Mucosa of descending colon (tissue), 3 donors: ENCODE results near the gene EFNB1. TPM values are rescaled to one million over a fixed set of nuclear protein-coding genes. Genes with fewer than 3 reads are reported as not detected.
A peak's percentile ranks its signal among the peaks of the same experiment; 100 is the strongest.

ENCODE experiments used
- ATAC-seq: fragments of 200-7000 bp; cut with Tn5 transposase; one replicate; pipeline ENCODE4 v1.9.1; 2020; ENCODE audit warnings: mild to moderate bottlenecking, moderate library complexity
- DNase-seq, 3 donors: peaks; one replicate each; pipeline ENCODE4 v3.0.0-alpha.2; 2020
- H3K36me3 ChIP-seq: fragments of 200-600 bp; one replicate; pipeline ENCODE4 v1.8.0; 2021; ENCODE audit warnings: low read depth, mild to moderate bottlenecking
- H3K4me1 ChIP-seq: fragments of 200-600 bp; one replicate; pipeline ENCODE4 v1.8.0; 2021; ENCODE audit warnings: low read depth, mild to moderate bottlenecking
- H3K4me3 ChIP-seq: fragments of 200-600 bp; one replicate; pipeline ENCODE4 v1.8.0; 2021; ENCODE audit warnings: mild to moderate bottlenecking
- H3K9me3 ChIP-seq: fragments of 200-600 bp; one replicate; pipeline ENCODE4 v1.8.0; 2021; ENCODE audit warnings: mild to moderate bottlenecking
- intact Hi-C, 2 donors: fragments of 100-400 bp; cut with DNase I in 1 of 2; cut with micrococcal nuclease in 1 of 2; formaldehyde crosslinking; loops; one replicate each; pipeline versions ENCODE4 v1.11.0 to v1.11.1; 2022; cut with DNase I, micrococcal nuclease
- total RNA-seq, 3 donors: library from RNA; stranded (reverse); fragmentation: NEBNext Ultra II Directional in 2 of 3; extraction: Animal tissue kit (Norgen Biotek cat#: 25700) in 2 of 3; gene quantifications; one replicate each; pipeline versions ENCODE4 v1.2.1 to v1.2.4, GENCODE V29; 2021 to 2023
- TF ChIP-seq, protein P1 (sequence below): fragments of 200-600 bp; IDR thresholded peaks from one replicate; pipeline ENCODE4 v1.8.0; 2022; ENCODE audit warnings: antibody characterized with exemption, mild to moderate bottlenecking
- donor health status: DM: no; HTN: no; CAD: no; lungs with moderate emphysema.
- donor health status: DM: no; HTN: no; CAD: no.
- donor health status: DM: no; HTN: yes; CAD: no.

Gene EFNB1
- total RNA-seq, 3 donors from 2014 or later = 41.7 to 81.5 (median 66.3) TPM

GRCh38 chrX:68846536-68846935 lies 17.7 kb downstream of the EFNB1 start:
- Histone ChIP-seq H3K4me3 (no peak overlapping the region), H3K9me3 (no peaks in the 10 kb centered on the region), H3K4me1 (peaks cover 5% of the 10 kb centered on the region), H3K36me3 (no peaks in the 10 kb centered on the region)
- DNase-seq = no peak
- no peak for ATAC-seq
- intact Hi-C loops = loop anchor here in 1 of 2 donors (10.0 kb wide), 1 partner anchor 148 kb away; no protein-coding TSS in a partner anchor
- TF ChIP-seq, protein P1, sequence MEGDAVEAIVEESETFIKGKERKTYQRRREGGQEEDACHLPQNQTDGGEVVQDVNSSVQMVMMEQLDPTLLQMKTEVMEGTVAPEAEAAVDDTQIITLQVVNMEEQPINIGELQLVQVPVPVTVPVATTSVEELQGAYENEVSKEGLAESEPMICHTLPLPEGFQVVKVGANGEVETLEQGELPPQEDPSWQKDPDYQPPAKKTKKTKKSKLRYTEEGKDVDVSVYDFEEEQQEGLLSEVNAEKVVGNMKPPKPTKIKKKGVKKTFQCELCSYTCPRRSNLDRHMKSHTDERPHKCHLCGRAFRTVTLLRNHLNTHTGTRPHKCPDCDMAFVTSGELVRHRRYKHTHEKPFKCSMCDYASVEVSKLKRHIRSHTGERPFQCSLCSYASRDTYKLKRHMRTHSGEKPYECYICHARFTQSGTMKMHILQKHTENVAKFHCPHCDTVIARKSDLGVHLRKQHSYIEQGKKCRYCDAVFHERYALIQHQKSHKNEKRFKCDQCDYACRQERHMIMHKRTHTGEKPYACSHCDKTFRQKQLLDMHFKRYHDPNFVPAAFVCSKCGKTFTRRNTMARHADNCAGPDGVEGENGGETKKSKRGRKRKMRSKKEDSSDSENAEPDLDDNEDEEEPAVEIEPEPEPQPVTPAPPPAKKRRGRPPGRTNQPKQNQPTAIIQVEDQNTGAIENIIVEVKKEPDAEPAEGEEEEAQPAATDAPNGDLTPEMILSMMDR = no peak

DNA sequence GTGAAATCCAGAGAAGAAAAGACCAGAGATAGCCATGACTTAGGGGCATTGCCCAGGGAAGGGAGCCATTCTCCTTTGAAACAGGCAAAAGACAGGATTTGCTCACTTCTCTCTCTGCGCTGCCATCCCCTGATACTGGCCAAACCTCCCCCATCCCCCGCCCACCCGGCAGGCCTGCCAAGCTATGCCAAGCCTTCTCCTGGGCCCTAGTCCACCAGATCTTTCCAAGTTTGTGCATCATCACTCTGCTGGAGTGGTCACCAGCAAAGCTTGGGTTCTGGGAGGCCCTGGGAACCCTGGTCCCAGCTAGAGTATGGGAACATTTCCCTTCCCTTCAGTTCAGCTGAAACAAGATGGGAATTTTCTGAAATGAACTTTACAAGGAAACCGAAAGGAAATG lies 18.4 kb downstream of the EFNB1 start:
- H3K36me3 ChIP-seq = no peaks in the 10 kb centered on the region
- no peaks in the 10 kb centered on the region for H3K9me3 ChIP-seq
- intact Hi-C loops = loop anchor here in 1 of 2 donors (10.0 kb wide), 1 partner anchor 148 kb away; no protein-coding TSS in a partner anchor
- no peak overlapping the region for H3K4me3 ChIP-seq
- H3K4me1 ChIP-seq = peaks cover 5% of the 10 kb centered on the region
- ATAC-seq (no peak), DNase-seq (peak in 1 of 3 donors; percentile 27)
- TF ChIP-seq, protein P1 = no peak

DNA sequence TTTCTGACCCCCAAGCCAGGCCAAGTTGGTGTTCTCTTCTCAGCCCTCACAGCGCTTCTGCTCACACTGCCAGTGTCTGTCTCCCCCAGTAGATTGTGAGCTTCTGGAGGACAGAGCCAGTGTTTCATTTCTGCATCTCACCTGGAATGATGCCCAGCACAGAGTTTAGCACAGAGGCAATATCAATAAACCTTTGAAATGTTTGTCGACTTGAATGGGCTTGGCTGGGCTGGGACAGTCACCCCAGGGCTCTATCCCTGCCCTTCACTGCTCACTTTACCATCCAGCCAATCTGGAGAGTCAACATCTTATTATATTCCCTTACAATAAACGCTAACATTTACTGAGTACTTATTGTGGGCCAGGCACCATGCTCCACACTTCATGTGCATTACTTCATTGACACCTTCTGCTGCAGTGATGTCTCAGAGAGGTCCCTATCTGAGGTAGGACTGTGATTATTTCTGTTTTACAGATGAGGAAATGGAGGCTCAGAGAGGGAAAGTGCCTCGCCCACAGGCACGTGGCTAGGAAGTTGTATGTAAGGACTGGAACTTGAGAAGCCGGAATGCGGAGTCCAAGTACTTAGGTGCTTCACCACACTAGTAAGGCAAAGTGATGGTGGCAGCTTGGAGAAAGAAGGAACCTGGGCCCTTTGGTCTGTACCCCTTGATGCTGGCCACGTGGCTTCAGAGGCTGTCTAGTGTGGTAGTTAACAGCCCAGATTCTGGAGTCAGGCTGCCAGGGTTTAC lies 19.5 kb downstream of the EFNB1 start:
- ATAC-seq (peak; percentile 74), DNase-seq (peak in 2 of 3 donors; percentile 36 to 60)
- H3K9me3 ChIP-seq = no peaks in the 10 kb centered on the region
- no peak overlapping the region for H3K4me3 ChIP-seq
- peaks cover 1% of the 10 kb centered on the region for H3K4me1 ChIP-seq
- intact Hi-C loops = loop anchor here in 1 of 2 donors (10.0 kb wide), 1 partner anchor 146 kb away; no protein-coding TSS in a partner anchor
- no peaks in the 10 kb centered on the region for H3K36me3 ChIP-seq
- TF ChIP-seq, protein P1 = no peak

GRCh38 chrX:68851082-68851481 lies 22.3 kb downstream of the EFNB1 start:
- no peak overlapping the region for H3K4me3 ChIP-seq
- H3K4me1 ChIP-seq = no peaks in the 10 kb centered on the region
- no peaks in the 10 kb centered on the region for H3K36me3 ChIP-seq
- ATAC-seq = no peak
- intact Hi-C loops = no loop called here
- no peaks in the 10 kb centered on the region for H3K9me3 ChIP-seq
- no peak for DNase-seq
- TF ChIP-seq, protein P1 = no peak

DNA sequence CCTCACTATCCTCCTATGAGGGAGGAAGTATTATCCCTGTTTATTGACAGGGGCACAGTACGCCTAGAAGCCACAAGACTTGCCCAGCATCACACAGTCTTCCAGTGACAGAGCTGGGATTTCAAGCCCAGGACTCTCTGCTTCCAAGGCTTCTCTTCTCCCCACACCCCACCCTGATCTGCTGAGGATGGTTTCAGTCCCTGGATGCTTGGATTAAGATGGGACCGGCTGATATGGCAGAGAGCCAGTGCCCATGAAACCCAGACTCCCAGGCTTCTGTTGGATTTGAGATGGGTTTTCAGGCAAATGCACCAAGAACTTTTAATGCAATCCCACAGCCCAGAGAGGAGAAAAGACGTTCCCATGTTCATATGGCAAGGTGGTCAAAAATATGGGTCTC lies 23.2 kb downstream of the EFNB1 start:
- Histone ChIP-seq H3K4me1 (no peaks in the 10 kb centered on the region), H3K36me3 (no peaks in the 10 kb centered on the region), H3K9me3 (no peaks in the 10 kb centered on the region), H3K4me3 (no peak overlapping the region)
- intact Hi-C loops = no loop called here
- DNase-seq (no peak), ATAC-seq (no peak)
- TF ChIP-seq, protein P1 = no peak
